Fibroblast of lung (primary cell): ENCODE data around the gene PRTN3. TPM values are rescaled to one million over a fixed set of nuclear protein-coding genes. Genes with fewer than 3 reads are reported as not detected.

Experiments used
- DNase-seq, 2 donors: peaks; one replicate each; pipeline versions ENCODE4 v3.0.0 to v3.0.0-alpha.2; 2010; ENCODE audit warnings: low read depth in 2 of 2
- H2AFZ ChIP-seq: 2 replicates; pipeline ENCODE4 v1.5.1; 2012; ENCODE audit warnings: low read length, control low read depth, inconsistent platforms
- H3K27ac ChIP-seq: 2 replicates; pipeline ENCODE4 v1.5.1; 2011; ENCODE audit warnings: low read length, control low read depth; ENCODE audit not compliant: insufficient read depth
- H3K27me3 ChIP-seq: 2 replicates; pipeline ENCODE4 v1.5.1; 2011; ENCODE audit warnings: mild to moderate bottlenecking, low read length; ENCODE audit not compliant: control insufficient read depth, insufficient read depth
- H3K36me3 ChIP-seq: 2 replicates; pipeline ENCODE4 v1.5.1; 2011; ENCODE audit warnings: low read length; ENCODE audit not compliant: control insufficient read depth, insufficient read depth
- H3K4me1 ChIP-seq: 2 replicates; pipeline ENCODE4 v1.5.1; 2011; ENCODE audit warnings: low read length; ENCODE audit not compliant: control insufficient read depth, insufficient read depth; ENCODE audit errors: extremely low read depth
- H3K4me2 ChIP-seq: 2 replicates; pipeline ENCODE4 v1.5.1; 2011; ENCODE audit warnings: low read length, control low read depth; ENCODE audit not compliant: insufficient read depth; ENCODE audit errors: extremely low read depth
- H3K4me3 ChIP-seq, 4 experiments: fragments of 200-600 bp in 1 of 4; sonication (generic) in 1 of 4; replicated peaks in 1 of 4; 2 replicates each; pipeline ENCODE4 v1.5.1; 2011 to 2016; ENCODE audit warnings: low read length in 4 of 4, low read depth in 3 of 4, mild to moderate bottlenecking in 3 of 4, control low read depth in 2 of 4, inconsistent platforms in 1 of 4, mixed read lengths in 1 of 4; ENCODE audit not compliant: insufficient read depth in 1 of 4; ENCODE audit errors: control extremely low read depth in 1 of 4
- H3K79me2 ChIP-seq: 2 replicates; pipeline ENCODE4 v1.5.1; 2012; ENCODE audit warnings: mild to moderate bottlenecking, low read length, inconsistent platforms; ENCODE audit not compliant: control insufficient read depth, insufficient read depth
- H3K9ac ChIP-seq: 2 replicates; pipeline ENCODE4 v1.5.1; 2011; ENCODE audit warnings: mild to moderate bottlenecking, low read length, control low read depth; ENCODE audit not compliant: insufficient read depth
- H3K9me3 ChIP-seq: 2 replicates; pipeline ENCODE4 v1.5.1; 2012; ENCODE audit warnings: low read depth, low read length; ENCODE audit not compliant: control insufficient read depth, insufficient read depth
- H4K20me1 ChIP-seq: 2 replicates; pipeline ENCODE4 v1.5.1; 2011; ENCODE audit warnings: low read length; ENCODE audit not compliant: control insufficient read depth, insufficient read depth; ENCODE audit errors: extremely low read depth
- CTCF ChIP-seq, 2 donors: IDR thresholded peaks in 1 of 2; conservative IDR thresholded peaks in 1 of 2; 1 replicate in 1 of 2; 2 replicates in 1 of 2; pipeline ENCODE4 v1.5.1; 2011 to 2012; ENCODE audit warnings: low read length in 2 of 2, control low read depth in 1 of 2, inconsistent platforms in 1 of 2, low read depth in 1 of 2, mild to moderate bottlenecking in 1 of 2
- EZH2 ChIP-seq: IDR thresholded peaks from 2 replicates; pipeline ENCODE4 v1.5.1; 2012; ENCODE audit warnings: low read length, control low read depth, mild to moderate bottlenecking; ENCODE audit errors: missing control alignments
- polyA plus RNA-seq, 2 donors: library from polyadenylated mRNA; depleted of rRNA in 1 of 2; stranded (reverse) in 1 of 2; unstranded in 1 of 2; fragments of >200 nt; gene quantifications; 2 replicates each; pipeline ENCODE4 v1.2.1, GENCODE V29; 2011 to 2012; ENCODE audit warnings: missing spikeins in 1 of 2
- total RNA-seq: library from RNA; depleted of rRNA; stranded (reverse); fragments of >200 nt; gene quantifications from 2 replicates; pipeline ENCODE4 v1.2.1, GENCODE V29; 2014

Gene PRTN3
- total and polyA plus RNA-seq, 2 donors (not counting 1 experiment from before 2014, with no cell fraction given), result not detected

GRCh38 chr19:795691-796581, 44.9 kb upstream of the PRTN3 start:
- peaks cover 15% of the 10 kb centered on the region for H3K4me1 ChIP-seq
- peaks cover 8% of the 10 kb centered on the region for H3K36me3 ChIP-seq
- no peak for TF ChIP-seq CTCF (conservative IDR thresholded peaks at IDR 0.05 in 1 of 2, IDR thresholded peaks at IDR 0.05 in 1 of 2; ENCODE audit: low read depth in 1 of 2, low read length in 2 of 2)
- no peak for TF ChIP-seq EZH2
- peaks cover 5% of the 10 kb centered on the region for H4K20me1 ChIP-seq
- no peak overlapping the region for H3K9ac ChIP-seq
- no peaks in the 10 kb centered on the region for H3K27me3 ChIP-seq
- no peak for DNase-seq
- H2AFZ ChIP-seq, result no peak overlapping the region
- H3K4me3 ChIP-seq, result peak overlapping the region in 2 of 4 experiments; percentile 57 to 65
- H3K79me2 ChIP-seq, result peaks cover 31% of the 10 kb centered on the region
- no peaks in the 10 kb centered on the region for H3K9me3 ChIP-seq
- H3K27ac ChIP-seq, result no peak overlapping the region
- peak overlapping the region; percentile 77 for H3K4me2 ChIP-seq

DNA sequence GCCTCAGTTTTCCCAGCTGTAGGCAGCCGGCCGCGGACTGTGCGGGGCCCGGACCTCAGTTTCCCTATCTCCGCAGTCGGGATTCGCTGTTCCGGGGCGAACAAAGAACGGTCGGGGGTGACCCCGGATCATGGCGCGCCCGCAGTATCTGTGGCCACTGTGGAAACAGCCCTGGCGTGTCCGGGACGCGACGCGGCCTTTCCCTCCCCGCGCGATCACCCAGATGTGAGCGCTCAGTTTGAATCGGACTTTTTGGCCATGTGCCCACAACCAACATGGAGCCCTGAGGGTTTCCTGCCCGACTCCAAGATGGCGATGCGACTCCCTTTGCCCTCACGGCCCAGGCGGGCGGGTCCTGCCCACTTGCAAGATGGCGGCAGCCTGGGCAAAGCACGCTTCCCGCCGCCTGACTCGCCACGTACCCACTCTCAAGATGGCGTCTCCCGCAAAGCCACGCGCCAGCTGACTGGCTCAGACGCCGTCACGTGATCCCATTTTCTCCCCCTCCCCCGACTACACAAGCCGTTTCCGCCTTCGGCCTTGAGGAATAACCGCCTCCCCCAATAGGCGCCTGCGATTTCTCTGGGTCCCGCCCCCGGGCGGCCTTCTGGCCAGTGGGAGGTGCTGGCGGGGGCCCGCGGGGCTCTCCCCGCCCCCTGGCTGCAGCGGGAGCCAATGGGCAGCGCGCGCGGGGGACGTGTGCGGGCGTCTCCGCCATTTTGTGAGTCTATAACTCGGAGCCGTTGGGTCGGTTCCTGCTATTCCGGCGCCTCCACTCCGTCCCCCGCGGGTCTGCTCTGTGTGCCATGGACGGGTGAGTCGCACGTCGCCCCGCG, 43.9 kb upstream of the PRTN3 start, which contains the start of gene PTBP1:
TSS of gene PTBP1 (plus strand) at position 761 of the 836 bp plus-strand sequence. CDS start at position 807, 46 bp downstream.
- peak within 1 kb of the TSS; percentile 79 for H3K9ac ChIP-seq
- peak; percentile 100 for DNase-seq
- H3K27ac ChIP-seq, result peak within 1 kb of the TSS; percentile 86
- peak within 1 kb of the TSS; percentile 90 for H3K4me2 ChIP-seq
- H3K27me3 ChIP-seq, result no peaks in the 10 kb centered on the region
- peaks cover 10% of the 10 kb centered on the region for H4K20me1 ChIP-seq
- H3K4me3 ChIP-seq, result peak within 1 kb of the TSS; percentile 71 to 96 (median 88)
- TF ChIP-seq CTCF (conservative IDR thresholded peaks at IDR 0.05 in 1 of 2, IDR thresholded peaks at IDR 0.05 in 1 of 2; ENCODE audit: low read depth in 1 of 2, low read length in 2 of 2) (no peak), EZH2 (no peak)
- H3K36me3 ChIP-seq, result peaks cover 14% of the 10 kb centered on the region
- peaks cover 24% of the 10 kb centered on the region for H3K4me1 ChIP-seq
- peak within 1 kb of the TSS; percentile 62 for H2AFZ ChIP-seq
- H3K9me3 ChIP-seq, result no peaks in the 10 kb centered on the region
- peaks cover 41% of the 10 kb centered on the region for H3K79me2 ChIP-seq
